ENCODE data around the gene F2. TPM values are rescaled to one million over a fixed set of nuclear protein-coding genes. Genes with fewer than 3 reads are reported as not detected.

The F2 gene
- polyA plus RNA-seq, 3 donors = 0.27 to 0.55 (median 0.40) TPM

DNA sequence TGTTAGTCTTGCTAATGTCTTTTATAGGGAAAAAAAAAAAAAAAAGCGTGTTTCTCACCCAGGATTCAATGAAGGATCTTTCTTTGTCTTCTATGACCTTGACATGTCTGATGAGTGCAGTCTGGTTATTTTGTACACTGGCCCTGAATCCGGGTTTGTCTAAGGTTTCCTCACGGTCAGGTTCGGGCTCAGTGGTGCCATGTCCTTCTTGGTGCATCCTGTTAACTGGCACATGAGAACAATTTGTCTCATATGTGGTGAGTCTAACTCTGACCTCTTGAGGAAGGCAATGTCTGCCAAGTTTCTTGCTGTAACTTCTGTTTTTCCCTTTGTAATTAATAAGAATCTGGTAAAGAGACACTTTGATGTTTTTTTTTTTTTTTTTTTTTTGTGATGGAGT, 12.5 kb downstream of the F2 start:
- DNase-seq (ENCODE audit: extremely low read depth in 1 of 11, low read depth in 9 of 11, low spot score in 4 of 11) = no peak

DNA sequence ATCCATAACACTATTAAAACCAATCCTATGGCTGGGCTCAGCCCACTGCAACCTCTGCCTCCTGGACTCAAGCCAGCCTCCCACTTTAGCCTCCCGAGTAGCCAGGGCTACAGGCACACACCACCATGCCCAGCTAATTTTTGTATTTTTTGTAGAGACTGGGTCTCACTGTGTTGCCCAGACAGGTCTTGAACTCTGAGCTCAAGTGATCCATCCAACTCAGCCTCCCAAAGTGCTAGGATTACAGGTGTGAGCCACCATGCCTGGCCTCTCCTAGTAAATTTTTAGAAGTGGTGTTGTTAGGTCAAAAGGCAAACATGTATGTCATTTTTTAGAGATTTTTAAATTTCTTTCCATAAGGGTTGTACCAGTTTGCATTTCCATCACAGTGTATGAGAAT, 14.2 kb downstream of the F2 start:
- DNase-seq (ENCODE audit: extremely low read depth in 1 of 11, low read depth in 9 of 11, low spot score in 4 of 11) = no peak

DNA sequence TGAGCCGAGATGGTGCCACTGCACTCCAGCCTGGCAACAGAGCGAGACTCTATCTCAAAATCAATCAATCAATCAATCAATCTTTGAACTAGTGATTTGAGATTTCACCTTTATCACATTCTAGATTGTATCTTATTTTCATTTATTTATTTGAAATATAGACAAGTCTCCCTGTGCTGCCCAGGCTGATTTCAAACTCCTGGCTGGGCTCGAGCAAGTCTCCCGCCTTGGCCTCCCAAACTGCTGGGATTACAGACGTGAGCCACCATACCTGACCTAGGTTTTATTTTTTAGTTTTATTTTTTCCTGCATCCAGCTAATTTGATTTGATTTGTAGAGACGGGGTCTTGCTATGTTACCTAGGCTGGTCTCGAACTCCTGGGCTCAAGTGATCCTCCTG, 17.1 kb downstream of the F2 start:
- DNase-seq (ENCODE audit: extremely low read depth in 1 of 11, low read depth in 9 of 11, low spot score in 4 of 11) = no peak

DNA sequence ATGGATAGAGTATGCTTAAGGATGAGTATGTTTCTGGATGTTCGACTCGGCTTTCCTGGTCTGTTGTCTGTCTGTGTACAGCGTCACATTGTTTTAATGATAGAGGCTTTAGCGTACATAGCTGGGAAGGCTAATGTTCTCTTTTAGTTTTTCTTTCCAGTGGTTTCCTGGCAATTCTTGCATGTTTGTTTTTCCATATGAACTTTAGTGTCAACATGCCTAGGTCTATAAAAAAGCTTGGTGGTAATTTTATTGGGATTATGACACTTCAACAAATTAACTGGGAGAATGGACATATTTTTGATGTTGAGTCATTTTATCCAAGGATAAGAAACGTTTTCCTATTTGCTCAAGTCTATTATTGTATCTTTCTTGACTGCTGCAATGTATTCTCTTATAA, 17.6 kb downstream of the F2 start:
- no peak for DNase-seq (ENCODE audit: extremely low read depth in 1 of 11, low read depth in 9 of 11, low spot score in 4 of 11)

DNA sequence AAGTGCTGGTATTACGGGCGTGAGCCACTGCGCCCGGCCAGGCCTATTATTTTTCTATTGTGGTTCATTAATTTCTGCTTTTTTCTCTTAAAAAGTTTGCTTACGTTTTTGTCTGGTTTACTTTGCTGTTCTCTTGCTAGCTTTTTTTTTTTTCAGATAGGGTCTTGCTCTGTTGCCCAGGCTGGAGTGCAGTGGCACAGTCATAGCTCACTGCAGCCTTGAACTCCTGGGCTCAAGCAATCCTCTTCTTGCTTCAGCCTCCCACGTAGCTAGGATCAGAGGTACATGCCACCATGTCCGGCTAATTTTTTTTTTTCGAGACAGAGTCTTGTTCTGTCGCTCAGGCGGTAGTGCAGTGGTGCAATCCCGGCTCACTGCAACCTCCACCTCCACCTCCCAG, 18.7 kb downstream of the F2 start:
- DNase-seq (ENCODE audit: extremely low read depth in 1 of 11, low read depth in 9 of 11, low spot score in 4 of 11) = no peak

DNA sequence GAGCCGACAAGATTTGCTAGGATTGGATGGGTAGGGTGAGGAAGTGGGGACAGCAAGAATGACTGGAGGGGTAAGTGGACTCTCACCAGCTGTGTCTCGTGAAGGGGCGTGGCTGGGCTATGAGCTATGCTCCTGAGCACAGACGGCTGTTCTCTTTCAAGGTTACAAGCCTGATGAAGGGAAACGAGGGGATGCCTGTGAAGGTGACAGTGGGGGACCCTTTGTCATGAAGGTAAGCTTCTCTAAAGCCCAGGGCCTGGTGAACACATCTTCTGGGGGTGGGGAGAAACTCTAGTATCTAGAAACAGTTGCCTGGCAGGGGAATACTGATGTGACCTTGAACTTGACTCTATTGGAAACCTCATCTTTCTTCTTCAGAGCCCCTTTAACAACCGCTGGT, 19.9 kb downstream of the F2 start:
- no peak for DNase-seq (ENCODE audit: extremely low read depth in 1 of 11, low read depth in 9 of 11, low spot score in 4 of 11)

DNA sequence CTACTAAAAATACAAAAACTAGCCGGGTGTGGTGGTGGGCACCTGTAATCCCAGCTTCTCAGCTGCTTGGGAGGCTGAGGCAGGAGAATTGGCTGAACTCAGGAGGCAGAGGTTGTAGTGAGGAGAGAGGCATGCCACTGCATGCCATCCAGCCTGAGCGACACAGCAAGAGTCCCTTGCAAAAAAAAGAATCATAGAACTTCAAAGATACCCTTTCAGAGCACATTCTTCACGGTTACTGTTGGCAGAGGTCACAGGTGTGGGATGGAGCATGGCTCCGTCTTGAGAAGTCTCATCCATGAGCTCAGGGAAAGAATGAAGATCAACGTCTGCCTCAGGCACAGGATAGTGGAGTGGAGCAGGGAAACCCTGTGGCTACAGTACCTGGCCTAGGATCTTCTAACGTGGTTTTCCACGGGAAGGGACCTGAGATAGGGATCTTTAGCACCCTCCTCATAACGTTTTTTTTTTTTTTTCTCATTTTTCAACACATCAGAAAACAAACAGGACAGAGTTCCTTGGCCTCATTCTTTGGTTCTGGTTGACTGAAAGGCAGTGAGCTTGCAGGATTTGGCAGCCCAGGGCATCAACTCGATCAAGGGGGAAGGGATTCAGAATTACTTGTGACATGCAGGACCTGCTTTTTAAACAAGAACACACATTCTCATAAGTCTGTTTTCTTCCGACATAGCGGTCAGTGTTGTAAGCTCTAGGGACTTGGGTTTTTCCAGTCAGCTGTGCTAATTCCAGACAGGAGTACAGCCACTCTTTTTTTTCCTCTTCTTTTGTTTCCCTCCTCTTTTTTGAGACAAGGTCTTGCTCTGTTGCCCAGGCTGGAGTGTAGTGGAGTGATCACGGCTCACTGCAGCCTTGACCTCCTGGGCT, 22.8 kb downstream of the F2 start:
- no peak for DNase-seq (ENCODE audit: extremely low read depth in 1 of 11, low read depth in 9 of 11, low spot score in 4 of 11)

DNA sequence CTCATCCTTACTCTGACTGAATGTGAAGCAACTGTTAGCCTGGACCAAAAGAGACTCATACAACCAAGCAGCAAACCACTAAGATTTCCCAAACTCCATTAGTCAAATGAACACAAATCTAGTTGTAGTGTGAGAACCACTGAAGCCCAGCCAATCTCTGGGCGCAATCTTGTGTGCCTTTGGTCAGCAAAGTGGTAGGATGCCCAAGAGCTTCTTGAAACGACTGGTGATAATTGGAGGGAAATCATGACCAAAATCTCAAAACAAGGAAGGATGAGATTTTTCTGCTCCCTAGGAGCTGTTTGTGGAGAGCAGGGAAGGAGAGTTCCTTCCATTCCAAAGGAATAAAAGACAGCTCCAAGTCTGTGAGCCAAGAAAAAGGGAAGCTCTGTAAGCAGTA, 24.0 kb downstream of the F2 start:
- no peak for DNase-seq (ENCODE audit: extremely low read depth in 1 of 11, low read depth in 9 of 11, low spot score in 4 of 11)

DNA sequence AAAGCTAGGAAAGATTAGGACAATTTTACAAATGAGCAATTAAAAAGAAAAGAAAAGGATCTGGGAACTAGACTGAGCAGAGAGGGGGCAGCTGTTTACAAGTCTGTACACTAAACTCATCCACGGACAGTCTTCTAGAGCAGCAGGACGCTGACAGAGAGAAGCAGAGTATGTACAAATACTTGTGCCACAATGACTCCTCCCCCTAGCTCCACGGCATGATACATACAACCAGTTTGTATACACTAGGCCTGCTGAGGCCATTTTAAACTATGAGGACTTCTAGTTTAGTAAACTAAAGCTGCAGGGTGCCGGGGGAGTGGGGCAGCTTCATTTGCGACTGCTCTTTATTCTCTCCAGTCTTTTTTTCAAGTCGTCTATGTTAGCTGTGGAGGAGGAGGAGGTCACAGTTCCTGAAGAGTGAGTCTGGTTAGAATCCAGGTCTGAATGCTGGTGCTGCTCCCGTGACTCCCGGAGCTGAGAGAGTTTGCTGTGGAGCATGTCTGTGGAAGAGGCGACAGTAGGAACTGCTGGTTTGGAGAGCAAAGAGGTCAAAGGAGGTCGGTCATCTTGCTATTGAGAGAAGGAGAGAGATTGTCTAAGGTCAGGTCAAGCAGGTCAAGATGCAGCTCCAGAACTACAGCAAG, 24.8 kb downstream of the F2 start:
- no peak for DNase-seq (ENCODE audit: extremely low read depth in 1 of 11, low read depth in 9 of 11, low spot score in 4 of 11)

DNA sequence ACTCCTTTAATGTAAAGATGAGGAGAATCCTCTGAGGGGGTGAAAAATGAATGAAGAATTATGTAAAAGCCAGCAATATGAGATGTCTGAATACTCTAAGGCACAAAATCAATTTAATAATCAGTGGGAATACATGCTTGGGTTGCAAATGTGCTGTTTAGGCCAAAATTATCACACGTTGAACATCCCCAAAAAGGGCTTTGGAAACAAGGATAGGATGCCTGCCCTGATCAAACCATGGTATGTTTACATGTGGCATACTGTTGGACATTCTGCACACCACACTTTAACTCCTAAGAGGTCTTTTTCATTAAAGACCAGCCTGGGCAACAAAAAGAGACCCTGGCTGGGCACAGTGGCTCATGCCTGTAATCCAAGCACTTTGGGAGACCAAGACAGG, 26.3 kb downstream of the F2 start:
- DNase-seq (ENCODE audit: extremely low read depth in 1 of 11, low read depth in 9 of 11, low spot score in 4 of 11) = no peak

DNA sequence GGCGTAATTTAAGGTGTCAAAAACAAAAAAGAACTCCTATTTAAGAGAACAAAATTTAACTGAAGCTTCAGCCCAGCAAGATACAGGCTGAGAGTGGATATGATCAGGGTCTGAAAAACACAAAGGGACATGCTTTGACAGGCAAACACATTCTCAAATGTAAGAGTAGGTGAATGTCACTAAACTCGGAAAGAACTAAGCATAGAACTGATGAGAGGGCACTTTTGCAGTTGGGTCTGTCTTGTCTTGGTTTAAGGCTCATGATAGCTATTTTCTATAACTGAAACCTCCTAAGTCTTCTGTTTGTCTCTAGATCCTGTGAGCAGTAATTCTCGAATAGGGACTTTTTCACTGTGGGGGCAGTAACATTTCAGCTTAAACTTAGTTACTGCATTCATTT, 27.0 kb downstream of the F2 start:
- DNase-seq (ENCODE audit: extremely low read depth in 1 of 11, low read depth in 9 of 11, low spot score in 4 of 11) = no peak

DNA sequence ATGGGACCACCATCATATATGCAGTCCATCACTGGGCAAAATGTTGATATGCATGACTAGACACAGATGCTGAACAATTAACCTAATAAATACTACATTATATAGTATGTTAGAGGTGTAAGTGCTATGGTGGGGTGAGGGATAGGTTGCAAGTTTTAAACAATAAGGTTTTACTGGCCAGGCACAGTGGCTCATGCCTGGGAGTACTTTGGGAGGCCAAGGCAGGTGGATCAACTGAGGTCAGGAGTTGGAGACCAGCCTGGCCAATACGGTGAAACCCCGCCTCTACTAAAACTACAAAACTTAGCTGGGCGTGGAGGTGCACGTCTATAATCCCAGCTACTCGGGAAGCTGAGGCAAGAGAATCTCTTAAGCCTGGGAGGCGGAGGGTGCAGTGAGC, 28.1 kb downstream of the F2 start:
- DNase-seq (ENCODE audit: extremely low read depth in 1 of 11, low read depth in 9 of 11, low spot score in 4 of 11) = no peak

DNA sequence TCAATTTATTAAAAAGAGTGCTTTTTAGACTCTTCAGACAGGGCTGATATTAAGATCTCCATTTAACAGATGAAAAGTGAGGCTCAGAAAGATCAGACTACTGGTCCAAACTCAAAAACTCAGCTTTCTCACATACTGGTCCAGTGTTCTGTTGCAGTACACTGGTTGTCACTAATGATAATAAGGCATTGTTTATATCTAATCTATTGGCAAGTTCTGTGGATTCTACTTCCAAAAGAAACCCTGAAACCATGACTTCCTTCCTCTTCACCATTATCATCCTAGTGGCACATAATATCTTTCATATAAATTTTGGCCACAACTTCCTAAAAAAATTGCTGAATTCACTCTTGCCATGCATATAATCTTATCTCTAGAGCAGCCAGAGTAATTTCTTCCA, 36.9 kb downstream of the F2 start:
- DNase-seq (ENCODE audit: extremely low read depth in 1 of 11, low read depth in 9 of 11, low spot score in 4 of 11) = no peak

DNA sequence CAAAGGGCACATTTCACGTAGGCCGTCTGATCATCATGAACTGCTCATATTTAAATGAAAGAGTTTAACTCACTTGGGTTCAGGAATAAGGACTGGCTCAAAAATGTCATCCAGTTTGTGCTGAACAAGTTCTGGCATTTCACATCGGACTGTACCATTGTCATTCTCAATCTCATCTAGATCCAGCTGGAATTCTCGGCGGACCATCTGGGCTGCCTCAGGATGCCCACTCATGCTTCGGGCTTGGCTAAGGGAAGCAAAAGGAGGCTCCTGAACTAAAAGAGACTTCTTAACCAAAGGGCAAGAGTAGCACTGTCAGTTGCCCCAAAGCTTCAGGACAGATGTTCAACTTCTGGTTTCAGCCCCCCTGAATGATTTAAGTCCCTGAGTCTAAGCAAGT, 40.2 kb downstream of the F2 start:
- DNase-seq (ENCODE audit: extremely low read depth in 1 of 11, low read depth in 9 of 11, low spot score in 4 of 11) = no peak

DNA sequence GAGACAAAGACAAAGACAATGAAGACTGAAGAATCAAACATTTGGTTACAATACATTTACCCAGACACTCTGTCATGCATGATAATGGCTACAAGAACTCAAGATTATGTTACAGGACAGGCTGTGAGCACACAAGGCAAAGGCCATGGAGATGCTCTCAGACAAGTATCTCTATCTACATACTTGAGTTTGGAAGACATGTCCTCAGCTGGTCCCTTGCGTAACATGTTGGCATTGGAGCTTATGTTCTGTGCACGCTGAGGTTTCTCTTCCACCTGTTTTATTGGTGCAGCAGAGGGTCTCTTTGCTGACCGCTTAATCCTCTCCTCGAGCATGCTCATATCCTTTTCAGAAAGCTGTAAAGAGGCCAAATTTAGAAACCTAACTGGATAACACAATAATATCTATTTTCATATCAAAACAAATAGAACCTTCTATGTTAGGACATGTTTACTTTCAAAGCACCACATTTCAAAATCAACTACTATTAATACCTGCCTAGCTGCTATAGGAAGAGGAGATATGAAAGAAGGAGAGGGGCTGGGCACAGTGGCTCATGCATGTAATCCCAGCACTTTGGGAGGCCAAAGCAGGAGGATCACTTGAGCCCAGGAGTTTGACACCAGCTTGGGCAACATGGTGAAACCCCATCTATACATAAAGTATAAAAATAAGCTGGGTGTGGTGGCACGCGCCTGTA, 41.6 kb downstream of the F2 start:
- no peak for DNase-seq (ENCODE audit: extremely low read depth in 1 of 11, low read depth in 9 of 11, low spot score in 4 of 11)

DNA sequence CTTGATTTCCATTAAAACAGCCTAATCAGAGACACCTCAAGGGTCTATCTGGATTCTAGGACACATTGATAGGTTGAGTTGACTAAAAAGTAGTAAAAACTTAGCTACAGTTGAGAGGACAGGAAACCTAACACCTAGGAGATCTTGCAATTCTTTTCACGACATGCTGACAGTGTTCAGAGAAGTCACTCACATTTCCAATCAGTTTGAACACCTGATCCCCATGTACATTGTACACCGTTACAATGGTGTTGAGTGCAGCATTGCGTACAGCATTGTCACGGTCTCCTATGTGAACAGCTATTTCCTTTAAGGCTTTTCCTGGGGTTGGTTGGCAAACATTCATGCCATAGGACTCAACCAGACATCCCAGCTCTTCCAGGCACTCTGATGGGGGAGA, 42.8 kb downstream of the F2 start:
- DNase-seq (ENCODE audit: extremely low read depth in 1 of 11, low read depth in 9 of 11, low spot score in 4 of 11) = no peak

DNA sequence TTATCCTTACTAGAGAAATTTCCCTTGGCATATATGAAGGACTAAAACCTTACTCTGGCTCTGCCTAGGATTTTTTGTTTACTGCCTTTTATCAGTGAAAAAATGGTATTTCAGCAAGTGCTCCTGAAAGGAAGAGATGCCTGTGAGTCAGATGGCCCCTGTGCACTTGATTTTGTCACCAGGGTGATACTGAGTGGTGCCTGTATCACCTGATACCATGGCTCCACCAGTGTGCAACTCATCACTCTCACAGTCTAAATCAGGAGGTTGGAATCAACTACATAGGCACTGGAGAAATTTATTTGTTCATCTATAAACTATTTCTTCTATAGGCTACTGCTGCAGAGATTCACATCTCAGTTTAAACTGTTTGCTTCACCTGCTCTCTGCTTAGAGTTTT, 43.2 kb downstream of the F2 start:
- DNase-seq (ENCODE audit: extremely low read depth in 1 of 11, low read depth in 9 of 11, low spot score in 4 of 11) = no peak

DNA sequence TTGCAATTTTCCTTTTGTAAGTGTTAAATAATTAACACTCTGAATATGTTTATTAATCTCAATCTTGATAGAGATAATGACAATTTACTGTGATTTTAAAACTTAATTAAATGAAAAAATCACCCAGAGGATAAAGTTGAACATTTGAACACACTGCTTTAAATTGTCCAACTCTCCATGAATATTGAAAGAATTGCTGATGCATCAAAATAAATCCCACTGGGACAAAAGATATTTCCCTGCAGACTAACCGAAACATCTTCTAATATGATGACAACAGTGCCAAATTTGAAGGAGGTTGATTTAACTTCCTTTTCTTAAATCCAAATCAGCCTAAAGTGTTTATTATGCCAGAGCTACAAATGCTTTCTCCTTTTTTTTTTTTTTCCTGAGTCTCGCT, 47.6 kb downstream of the F2 start:
- no peak for DNase-seq (ENCODE audit: extremely low read depth in 1 of 11, low read depth in 9 of 11, low spot score in 4 of 11)

DNA sequence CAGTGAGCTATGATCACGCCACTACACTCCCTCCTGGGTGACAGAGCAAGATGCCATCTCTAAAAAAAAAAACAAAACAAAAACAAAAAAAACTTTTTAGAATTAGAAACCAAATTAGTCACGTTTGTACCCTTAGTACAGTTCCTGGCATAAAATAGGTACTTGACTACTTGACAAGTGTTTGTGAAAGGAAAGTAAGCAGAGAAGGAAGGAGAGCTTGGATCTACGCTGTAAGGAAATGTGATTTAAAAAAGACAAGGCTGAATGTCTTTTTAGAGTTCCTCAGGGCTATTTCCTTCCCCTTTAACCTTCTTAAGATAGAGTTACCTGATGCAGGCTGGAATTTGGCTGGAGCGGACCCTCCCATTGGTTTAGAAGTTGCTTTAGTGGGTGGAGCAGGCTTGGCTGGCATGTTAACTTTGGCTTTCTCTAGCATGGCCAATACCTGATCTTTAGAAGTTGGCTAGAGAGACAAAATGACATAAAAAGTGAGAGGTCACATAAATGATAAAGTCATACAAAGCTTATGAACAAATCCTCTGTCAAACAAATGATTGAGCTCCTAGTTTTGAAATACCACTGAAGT, 50.7 kb downstream of the F2 start:
- no peak for DNase-seq (ENCODE audit: extremely low read depth in 1 of 11, low read depth in 9 of 11, low spot score in 4 of 11)

DNA sequence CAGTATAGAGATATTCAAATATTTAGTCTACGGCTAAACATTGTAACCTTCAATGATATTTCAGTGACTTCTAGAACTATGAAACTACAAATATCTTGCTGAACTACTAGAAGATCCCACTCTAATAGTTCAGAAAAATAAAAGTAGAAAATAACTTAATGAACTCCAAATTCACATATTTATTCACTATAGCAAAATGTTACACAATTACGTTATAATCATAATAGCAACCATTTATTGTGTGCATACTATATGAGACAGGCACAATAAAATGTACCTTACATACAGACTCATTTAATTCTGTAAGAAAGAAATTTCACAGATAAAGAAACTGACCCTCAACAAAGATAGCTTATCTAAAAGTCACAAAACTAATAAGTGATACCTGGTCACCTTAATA, 57.9 kb downstream of the F2 start:
- DNase-seq (ENCODE audit: extremely low read depth in 1 of 11, low read depth in 9 of 11, low spot score in 4 of 11) = no peak

Data from renal cortex interstitium (tissue), 11 donors.